ENCODE data around the gene CSF2RB. TPM values are rescaled to one million over a fixed set of nuclear protein-coding genes. Genes with fewer than 3 reads are reported as not detected.

Gene CSF2RB
- total RNA-seq, 1 donor from 2014 or later = 0.56 TPM

- Mint-ChIP-seq H3K4me1 (no peaks in the 10 kb centered on the region), H3K27me3 (ENCODE audit: low read depth) (peaks cover 26% of the 10 kb centered on the region), H3K9me3 (peaks cover 23% of the 10 kb centered on the region), H3K36me3 (peaks cover 5% of the 10 kb centered on the region), H3K4me3 (no peak overlapping the region), H3K27ac (no peak overlapping the region)
- no peak for TF ChIP-seq CTCF (IDR thresholded peaks at IDR 0.05; ENCODE audit: unreplicated experiment)
- no peak for DNase-seq (ENCODE audit: low spot score in 2 of 2, unreplicated experiment in 2 of 2)
Measured at GRCh38 chr22:36881504-36882245, 31.8 kb upstream of the CSF2RB start.

- no peak for TF ChIP-seq CTCF (IDR thresholded peaks at IDR 0.05; ENCODE audit: unreplicated experiment)
- no peak for DNase-seq (ENCODE audit: low spot score in 2 of 2, unreplicated experiment in 2 of 2)
- H3K9me3 Mint-ChIP-seq = peaks cover 26% of the 10 kb centered on the region
- H3K27me3 Mint-ChIP-seq (ENCODE audit: low read depth) = peaks cover 11% of the 10 kb centered on the region
- H3K27ac Mint-ChIP-seq = no peak overlapping the region
- H3K4me1 Mint-ChIP-seq = no peaks in the 10 kb centered on the region
- no peak overlapping the region for H3K4me3 Mint-ChIP-seq
- H3K36me3 Mint-ChIP-seq = peaks cover 5% of the 10 kb centered on the region
Measured at GRCh38 chr22:36884349-36885158, 28.9 kb upstream of the CSF2RB start.

DNA sequence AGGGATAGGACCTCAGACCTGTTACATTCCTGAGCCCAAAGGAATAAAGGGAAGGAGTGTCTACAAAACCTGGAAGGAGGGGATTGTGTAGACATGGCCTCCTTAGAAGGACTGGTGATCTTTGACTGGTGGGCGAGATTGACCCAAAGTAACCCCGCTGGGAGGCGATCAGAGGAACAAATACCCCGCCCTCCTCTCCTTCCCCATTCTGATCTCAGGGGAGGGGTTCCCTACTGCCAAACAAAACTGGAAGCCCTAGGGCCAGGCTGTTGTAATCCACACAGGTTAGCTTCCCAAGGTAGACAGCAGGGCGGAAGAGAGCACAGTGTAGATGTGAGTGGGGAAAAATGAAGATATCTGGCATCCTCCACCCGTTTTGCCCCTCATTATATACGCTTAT lies 28.0 kb upstream of the CSF2RB start:
- no peaks in the 10 kb centered on the region for H3K4me1 Mint-ChIP-seq
- H3K27me3 Mint-ChIP-seq (ENCODE audit: low read depth) = peaks cover 13% of the 10 kb centered on the region
- H3K9me3 Mint-ChIP-seq = peaks cover 26% of the 10 kb centered on the region
- no peak for TF ChIP-seq CTCF (IDR thresholded peaks at IDR 0.05; ENCODE audit: unreplicated experiment)
- H3K27ac Mint-ChIP-seq = no peak overlapping the region
- no peak for DNase-seq (ENCODE audit: low spot score in 2 of 2, unreplicated experiment in 2 of 2)
- H3K4me3 Mint-ChIP-seq = no peak overlapping the region
- peaks cover 5% of the 10 kb centered on the region for H3K36me3 Mint-ChIP-seq

DNA sequence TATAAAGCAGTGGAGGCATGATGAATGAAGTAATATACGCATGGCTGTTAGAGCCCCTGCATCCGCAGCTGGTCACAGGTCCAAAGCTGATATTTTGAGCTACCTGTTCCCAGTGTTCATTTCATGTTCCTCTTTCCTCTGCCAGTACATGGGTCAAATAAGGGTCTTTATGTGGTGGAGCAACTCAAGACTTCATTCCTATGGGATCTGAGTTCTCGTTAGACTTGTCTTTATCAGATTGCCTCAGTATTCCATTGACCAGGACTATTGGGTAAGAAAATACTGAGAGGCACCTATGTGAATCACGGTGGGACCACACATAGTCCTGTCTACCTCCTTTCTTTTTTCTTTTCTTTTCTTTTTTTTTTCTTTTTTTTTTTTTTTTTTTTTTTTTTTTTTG lies 27.4 kb upstream of the CSF2RB start:
- no peak overlapping the region for H3K4me3 Mint-ChIP-seq
- H3K27ac Mint-ChIP-seq = no peak overlapping the region
- no peak for DNase-seq (ENCODE audit: low spot score in 2 of 2, unreplicated experiment in 2 of 2)
- H3K4me1 Mint-ChIP-seq = no peaks in the 10 kb centered on the region
- H3K36me3 Mint-ChIP-seq = peaks cover 5% of the 10 kb centered on the region
- H3K9me3 Mint-ChIP-seq = peaks cover 22% of the 10 kb centered on the region
- TF ChIP-seq CTCF (IDR thresholded peaks at IDR 0.05; ENCODE audit: unreplicated experiment) = no peak
- peaks cover 13% of the 10 kb centered on the region for H3K27me3 Mint-ChIP-seq (ENCODE audit: low read depth)

GRCh38 chr22:36887162-36887561 lies 26.3 kb upstream of the CSF2RB start:
- Mint-ChIP-seq H3K27ac (no peak overlapping the region), H3K4me1 (no peaks in the 10 kb centered on the region), H3K4me3 (no peak overlapping the region), H3K9me3 (peaks cover 11% of the 10 kb centered on the region), H3K36me3 (no peaks in the 10 kb centered on the region), H3K27me3 (ENCODE audit: low read depth) (peaks cover 13% of the 10 kb centered on the region)
- no peak for DNase-seq (ENCODE audit: low spot score in 2 of 2, unreplicated experiment in 2 of 2)
- TF ChIP-seq CTCF (IDR thresholded peaks at IDR 0.05; ENCODE audit: unreplicated experiment) = no peak
